Stomach smooth muscle (tissue), 2 donors: ENCODE measurements around the gene ADARB2.

Experiments used
- H3K27ac ChIP-seq: one replicate; pipeline ENCODE4 v1.7.0; 2013; ENCODE audit warnings: mild to moderate bottlenecking, low read length, inconsistent platforms
- H3K27me3 ChIP-seq, 2 donors: one replicate each; pipeline ENCODE4 v1.7.0; 2013; ENCODE audit warnings: low read length in 2 of 2; ENCODE audit not compliant: insufficient read depth in 2 of 2, control insufficient read depth in 1 of 2
- H3K36me3 ChIP-seq, 2 donors: one replicate each; pipeline ENCODE4 v1.7.0; 2013; ENCODE audit warnings: low read length in 2 of 2; ENCODE audit not compliant: control insufficient read depth in 2 of 2, insufficient read depth in 2 of 2
- H3K4me1 ChIP-seq: one replicate; pipeline ENCODE4 v1.7.0; 2013; ENCODE audit warnings: low read length; ENCODE audit not compliant: control insufficient read depth, insufficient read depth
- H3K4me3 ChIP-seq, 2 donors: one replicate each; pipeline ENCODE4 v1.7.0; 2013; ENCODE audit warnings: low read length in 2 of 2
- H3K9ac ChIP-seq, 2 donors: one replicate each; pipeline ENCODE4 v1.7.0; 2013; ENCODE audit warnings: low read length in 2 of 2, mild to moderate bottlenecking in 1 of 2
- H3K9me3 ChIP-seq, 2 donors: one replicate each; pipeline ENCODE4 v1.7.0; 2013; ENCODE audit warnings: low read length in 2 of 2; ENCODE audit not compliant: control insufficient read depth in 2 of 2
- donor health status: healthy.
- donor health status: Pancreatic carcinoma.

Gene ADARB2

DNA sequence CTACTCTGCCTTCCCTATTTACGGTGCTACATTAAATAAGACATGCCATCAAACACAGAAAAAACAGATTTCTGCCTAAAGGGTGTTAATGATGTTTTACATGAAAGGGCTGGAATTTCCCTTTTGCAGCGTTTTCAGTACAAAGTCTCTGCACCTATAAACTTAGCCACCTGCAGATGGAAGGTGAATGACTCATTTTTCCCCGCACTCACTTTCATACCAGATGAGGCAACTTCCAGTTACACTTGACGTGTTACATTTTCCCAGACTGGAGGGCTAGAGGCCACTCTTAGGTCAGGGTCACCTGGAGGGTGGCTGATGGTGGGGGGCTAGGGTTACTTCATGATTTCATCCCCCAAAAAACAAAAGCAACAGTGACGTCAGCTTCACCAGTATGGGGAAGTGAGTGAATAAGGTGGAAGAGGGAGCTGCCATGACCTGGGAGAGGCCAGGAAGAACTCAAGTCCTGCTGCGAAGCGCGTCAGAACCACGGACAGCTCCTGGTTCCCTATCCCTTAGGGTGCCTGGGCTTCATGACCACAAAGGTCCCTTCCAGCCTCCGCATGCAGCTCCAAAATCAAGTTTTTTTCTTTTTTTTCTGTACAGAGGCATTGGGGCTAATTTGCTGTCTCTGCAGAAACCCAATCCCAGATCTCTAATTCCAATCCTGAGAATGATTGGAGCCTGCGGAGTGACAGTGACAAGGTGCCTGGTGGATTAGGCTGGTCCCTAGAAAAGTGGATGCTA lies 94.0 kb downstream of the ADARB2 start:
- H3K9ac ChIP-seq: no peak overlapping the region
- no peak overlapping the region for H3K4me3 ChIP-seq
- no peaks in the 10 kb centered on the region for H3K27me3 ChIP-seq
- no peaks in the 10 kb centered on the region for H3K36me3 ChIP-seq
- H3K4me1 ChIP-seq: no peaks in the 10 kb centered on the region
- H3K9me3 ChIP-seq: peaks cover 0 to 4% of the 10 kb centered on the region in 2 donors
- H3K27ac ChIP-seq: no peak overlapping the region

DNA sequence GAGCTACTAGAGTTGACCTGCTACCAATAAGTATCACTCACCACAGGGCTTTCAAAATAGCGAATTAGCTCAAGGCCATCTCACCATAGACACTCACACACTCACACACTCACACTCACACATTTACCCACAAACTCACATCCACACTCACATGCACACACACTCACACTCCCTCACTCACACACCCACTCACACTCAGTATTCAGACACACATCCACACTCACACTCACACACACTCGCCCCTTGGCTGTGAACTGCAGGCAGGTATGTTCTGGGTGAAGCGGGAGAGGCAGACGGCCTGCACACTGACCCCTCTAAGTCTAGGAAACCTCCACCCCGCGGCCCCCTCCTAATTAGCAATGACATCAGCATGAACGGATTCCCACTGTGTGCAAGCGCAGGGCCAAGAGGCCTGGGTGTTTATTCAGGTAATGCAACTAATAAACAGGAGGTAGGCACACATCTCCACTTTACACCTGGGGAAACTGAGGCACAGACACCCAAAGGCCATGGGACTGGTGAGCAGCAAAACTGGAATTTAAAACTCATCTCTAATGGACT lies 94.6 kb downstream of the ADARB2 start:
- no peaks in the 10 kb centered on the region for H3K36me3 ChIP-seq
- H3K9me3 ChIP-seq: peaks cover 0 to 4% of the 10 kb centered on the region in 2 donors
- no peaks in the 10 kb centered on the region for H3K4me1 ChIP-seq
- H3K27me3 ChIP-seq: no peaks in the 10 kb centered on the region
- no peak overlapping the region for H3K4me3 ChIP-seq
- H3K27ac ChIP-seq: no peak overlapping the region
- no peak overlapping the region for H3K9ac ChIP-seq

DNA sequence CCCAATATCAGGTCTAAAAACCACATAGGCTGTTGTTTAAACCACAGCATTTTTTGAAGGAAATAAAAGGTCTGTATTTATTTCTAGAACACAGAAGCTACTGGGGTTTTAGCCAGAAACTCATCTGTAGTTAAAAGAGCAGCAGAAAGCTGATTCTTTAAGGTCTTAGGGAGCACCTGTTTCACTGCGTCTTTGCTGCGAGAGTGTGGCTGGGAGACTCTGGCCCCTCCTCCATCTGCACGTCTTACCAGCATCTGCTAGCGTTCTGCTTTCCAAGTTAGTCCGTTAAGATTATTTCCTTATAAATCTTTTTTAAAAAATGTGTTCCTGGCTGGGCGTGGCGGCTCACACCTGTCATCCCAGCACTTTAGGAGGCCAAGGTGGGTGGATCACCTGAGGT lies 95.9 kb downstream of the ADARB2 start:
- Histone ChIP-seq H3K27me3 (no peaks in the 10 kb centered on the region), H3K36me3 (no peaks in the 10 kb centered on the region), H3K27ac (no peak overlapping the region), H3K4me1 (no peaks in the 10 kb centered on the region), H3K4me3 (no peak overlapping the region), H3K9me3 (peaks cover 0 to 4% of the 10 kb centered on the region in 2 donors), H3K9ac (no peak overlapping the region)

DNA sequence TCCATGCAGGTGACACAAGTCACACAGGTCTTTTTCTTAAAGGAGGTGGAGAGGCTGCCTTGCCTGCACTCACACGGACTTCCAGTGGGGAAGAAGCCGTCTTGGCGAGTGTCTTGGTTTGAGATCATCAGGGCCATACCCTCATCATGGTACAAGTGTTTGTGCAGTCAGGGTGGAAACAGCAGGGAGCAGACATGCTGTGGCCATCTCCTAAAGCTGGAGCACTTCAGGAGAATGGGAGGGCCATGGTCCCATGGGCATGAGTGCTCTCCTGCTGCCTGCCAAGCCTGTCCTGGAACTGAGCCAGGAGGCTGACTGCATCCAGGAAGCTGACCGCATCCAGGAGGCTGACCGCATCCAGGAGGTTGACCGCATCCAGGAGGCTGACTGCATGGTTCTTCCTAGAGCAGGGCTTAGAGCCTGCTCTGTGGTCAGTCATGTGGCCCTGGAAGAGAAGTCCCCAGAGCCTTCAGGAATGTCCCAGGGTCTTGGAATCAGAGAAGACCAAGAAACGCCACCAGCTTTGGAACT lies 98.4 kb downstream of the ADARB2 start:
- Histone ChIP-seq H3K27me3 (peaks cover 0 to 2% of the 10 kb centered on the region in 2 donors), H3K36me3 (no peaks in the 10 kb centered on the region), H3K9me3 (peaks cover 0 to 4% of the 10 kb centered on the region in 2 donors), H3K9ac (no peak overlapping the region), H3K4me3 (no peak overlapping the region), H3K27ac (no peak overlapping the region), H3K4me1 (no peaks in the 10 kb centered on the region)

DNA sequence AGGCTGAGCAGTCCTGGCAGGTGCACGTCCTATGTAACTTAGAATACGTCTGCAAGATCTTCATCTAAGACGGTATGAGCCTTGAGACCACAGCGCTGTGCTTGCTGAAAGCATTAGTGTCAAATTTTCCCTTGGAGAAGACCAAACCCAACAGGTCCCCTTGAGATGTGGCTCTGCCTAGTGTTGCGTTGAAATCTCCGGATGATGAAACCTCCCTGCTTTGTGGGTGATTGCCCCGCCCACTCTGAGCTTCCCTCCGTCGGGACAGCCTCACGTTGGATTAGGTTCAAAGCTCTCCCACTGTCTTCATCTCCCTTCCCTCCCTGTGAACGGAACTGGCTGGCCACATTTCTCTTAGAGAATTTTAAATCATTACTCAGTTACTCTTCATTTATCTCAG lies 102.0 kb downstream of the ADARB2 start:
- Histone ChIP-seq H3K4me1 (no peaks in the 10 kb centered on the region), H3K4me3 (no peak overlapping the region), H3K27ac (no peak overlapping the region), H3K27me3 (peaks cover 0 to 8% of the 10 kb centered on the region in 2 donors), H3K9me3 (peaks cover 0 to 8% of the 10 kb centered on the region in 2 donors), H3K9ac (no peak overlapping the region), H3K36me3 (no peaks in the 10 kb centered on the region)

DNA sequence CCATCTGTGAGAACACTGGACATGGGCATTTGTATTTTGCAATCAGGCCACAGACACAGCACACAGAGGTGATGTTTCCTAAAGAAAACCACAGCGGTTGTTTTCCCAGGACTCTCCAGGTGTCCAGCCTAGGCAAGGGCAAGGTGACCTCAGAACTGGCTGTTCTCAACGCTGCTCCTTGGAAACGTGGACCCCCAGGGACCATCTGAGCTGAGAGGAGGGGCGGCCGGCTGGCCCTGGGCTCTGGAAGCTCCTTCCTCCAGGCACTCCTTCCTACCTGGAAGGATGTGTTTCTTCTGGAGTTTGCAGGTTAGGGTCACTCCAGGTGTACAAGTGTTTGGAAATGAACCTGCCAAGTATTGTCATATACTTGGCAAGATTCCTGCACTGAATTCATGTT lies 103.1 kb downstream of the ADARB2 start:
- Histone ChIP-seq H3K27ac (no peak overlapping the region), H3K4me1 (no peaks in the 10 kb centered on the region), H3K4me3 (no peak overlapping the region), H3K36me3 (no peaks in the 10 kb centered on the region), H3K27me3 (peaks cover 0 to 8% of the 10 kb centered on the region in 2 donors), H3K9ac (no peak overlapping the region), H3K9me3 (peaks cover 0 to 8% of the 10 kb centered on the region in 2 donors)

DNA sequence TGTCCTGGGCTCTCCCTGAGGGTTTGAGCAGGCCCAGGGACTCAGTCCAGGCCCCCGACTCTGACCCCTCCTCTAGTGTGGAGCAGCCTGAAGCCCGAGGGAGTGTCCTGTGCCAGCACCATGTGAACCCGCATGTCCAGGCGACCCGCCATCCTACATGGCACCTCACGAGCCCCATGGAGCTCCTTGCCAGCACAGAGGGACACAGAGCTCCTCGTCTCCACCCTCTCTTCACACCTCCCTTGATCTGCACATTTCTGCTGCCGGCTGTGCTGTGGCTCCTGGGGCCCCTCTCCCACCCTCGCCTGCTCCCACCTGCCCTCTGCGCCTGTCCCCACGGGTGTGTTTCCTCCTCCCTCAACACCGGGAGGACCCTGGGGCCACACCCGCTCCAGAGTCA lies 103.5 kb downstream of the ADARB2 start:
- Histone ChIP-seq H3K27me3 (peaks cover 0 to 8% of the 10 kb centered on the region in 2 donors), H3K9ac (no peak overlapping the region), H3K4me3 (no peak overlapping the region), H3K27ac (no peak overlapping the region), H3K4me1 (no peaks in the 10 kb centered on the region), H3K36me3 (no peaks in the 10 kb centered on the region), H3K9me3 (peaks cover 0 to 8% of the 10 kb centered on the region in 2 donors)

DNA sequence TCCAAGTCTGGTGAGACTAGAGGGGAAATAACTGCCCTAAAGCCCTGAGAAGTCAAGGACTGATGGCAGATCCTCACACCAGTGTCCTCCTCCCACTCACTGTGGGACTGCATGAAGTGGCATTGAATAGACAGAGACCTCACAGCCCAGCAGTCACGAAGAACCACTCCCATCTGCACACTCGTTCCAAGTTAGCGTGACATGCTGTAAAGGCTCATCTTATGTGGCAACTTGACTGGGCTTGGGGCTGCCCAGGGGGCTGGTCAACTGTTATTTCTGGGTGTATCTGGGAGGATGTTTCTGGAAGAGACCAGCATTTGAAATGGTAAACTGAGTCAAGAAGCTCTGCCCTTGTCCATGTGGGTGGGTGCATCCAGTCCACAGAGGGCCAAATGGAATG lies 104.7 kb downstream of the ADARB2 start:
- Histone ChIP-seq H3K36me3 (no peaks in the 10 kb centered on the region), H3K4me3 (no peak overlapping the region), H3K9me3 (peaks cover 0 to 13% of the 10 kb centered on the region in 2 donors), H3K9ac (no peak overlapping the region), H3K27me3 (peaks cover 0 to 8% of the 10 kb centered on the region in 2 donors), H3K27ac (no peak overlapping the region), H3K4me1 (no peaks in the 10 kb centered on the region)

DNA sequence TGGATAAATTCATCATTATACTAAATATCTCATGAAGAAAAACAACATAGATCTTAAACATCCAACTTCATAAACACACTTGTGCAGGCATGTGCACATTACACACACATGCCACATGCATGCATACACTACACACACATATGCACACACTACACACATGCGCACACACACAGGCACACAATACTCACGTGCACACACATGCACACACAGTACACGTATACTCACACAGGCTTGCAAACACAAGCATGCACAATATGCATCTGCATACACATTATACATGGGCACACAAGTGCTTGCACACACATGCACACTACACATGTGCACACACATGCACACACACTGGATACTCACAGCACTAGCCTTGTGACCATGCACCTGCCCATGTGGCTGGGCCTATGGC lies 105.2 kb downstream of the ADARB2 start:
- no peaks in the 10 kb centered on the region for H3K36me3 ChIP-seq
- H3K27ac ChIP-seq: no peak overlapping the region
- no peak overlapping the region for H3K4me3 ChIP-seq
- no peaks in the 10 kb centered on the region for H3K4me1 ChIP-seq
- no peak overlapping the region for H3K9ac ChIP-seq
- H3K9me3 ChIP-seq: peaks cover 0 to 13% of the 10 kb centered on the region in 2 donors
- peaks cover 0 to 8% of the 10 kb centered on the region in 2 donors for H3K27me3 ChIP-seq

DNA sequence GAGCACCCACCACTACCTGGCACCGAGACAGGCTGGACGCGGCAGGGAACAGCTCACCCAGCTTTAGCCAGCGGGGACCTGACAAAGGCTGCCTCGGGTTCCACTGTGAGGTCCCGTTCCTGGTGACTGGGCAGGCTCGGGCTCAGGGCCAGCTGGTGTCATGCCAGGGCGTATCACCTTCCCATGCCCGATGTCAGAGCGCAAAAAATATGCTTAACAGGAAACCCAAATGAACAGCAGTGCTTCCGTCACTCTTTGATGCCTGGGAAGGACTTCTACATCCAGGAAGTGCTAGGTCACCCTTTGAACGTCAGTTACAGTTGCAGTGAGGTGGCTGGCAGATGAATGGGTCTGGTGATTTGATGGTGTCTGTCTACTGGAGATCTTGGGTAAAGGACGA lies 106.0 kb downstream of the ADARB2 start:
- Histone ChIP-seq H3K9ac (no peak overlapping the region), H3K9me3 (peaks cover 0 to 13% of the 10 kb centered on the region in 2 donors), H3K4me3 (no peak overlapping the region), H3K4me1 (no peaks in the 10 kb centered on the region), H3K36me3 (no peaks in the 10 kb centered on the region), H3K27ac (no peak overlapping the region), H3K27me3 (peaks cover 0 to 8% of the 10 kb centered on the region in 2 donors)

DNA sequence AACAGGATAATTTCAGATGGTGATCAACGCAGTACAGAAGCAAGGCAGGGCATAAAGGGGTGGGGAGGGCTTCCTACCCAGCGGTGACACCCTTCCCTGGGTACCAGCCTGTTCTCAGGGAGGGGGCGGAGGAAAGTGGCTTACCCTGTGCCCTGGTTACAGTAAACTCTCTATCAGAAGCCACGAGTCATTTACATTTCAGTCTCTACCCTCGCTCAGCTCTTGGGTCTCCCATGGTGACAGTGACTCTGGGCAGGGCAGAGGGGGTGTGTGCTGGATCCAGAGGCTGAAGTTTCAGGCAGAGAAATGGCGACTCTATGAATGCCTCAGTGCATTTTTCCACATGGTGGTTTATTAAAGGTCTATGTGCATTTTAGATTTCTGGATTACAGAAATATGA lies 107.0 kb downstream of the ADARB2 start:
- H3K4me3 ChIP-seq: no peak overlapping the region
- H3K27ac ChIP-seq: no peak overlapping the region
- H3K9ac ChIP-seq: no peak overlapping the region
- H3K36me3 ChIP-seq: no peaks in the 10 kb centered on the region
- H3K4me1 ChIP-seq: no peaks in the 10 kb centered on the region
- peaks cover 0 to 6% of the 10 kb centered on the region in 2 donors for H3K27me3 ChIP-seq
- peaks cover 0 to 13% of the 10 kb centered on the region in 2 donors for H3K9me3 ChIP-seq
